Endometrium (tissue), 2 donors: ENCODE data around the gene DNAJC15.
A peak's percentile ranks its signal among the peaks of the same experiment; 100 is the strongest.
"Not testable (repeated sequence)": the region's sequence is repeated elsewhere in the genome, so short reads cannot be mapped to it uniquely, and the experiment has no call there.

Experiments used
- FAIRE-seq: peaks from 2 replicates; lab custom pipeline; 2012; peaks lifted over from hg19 to GRCh38; lab: Jason Lieb, UNC
- donor health status: control.
- donor health status: control.

Gene DNAJC15

DNA sequence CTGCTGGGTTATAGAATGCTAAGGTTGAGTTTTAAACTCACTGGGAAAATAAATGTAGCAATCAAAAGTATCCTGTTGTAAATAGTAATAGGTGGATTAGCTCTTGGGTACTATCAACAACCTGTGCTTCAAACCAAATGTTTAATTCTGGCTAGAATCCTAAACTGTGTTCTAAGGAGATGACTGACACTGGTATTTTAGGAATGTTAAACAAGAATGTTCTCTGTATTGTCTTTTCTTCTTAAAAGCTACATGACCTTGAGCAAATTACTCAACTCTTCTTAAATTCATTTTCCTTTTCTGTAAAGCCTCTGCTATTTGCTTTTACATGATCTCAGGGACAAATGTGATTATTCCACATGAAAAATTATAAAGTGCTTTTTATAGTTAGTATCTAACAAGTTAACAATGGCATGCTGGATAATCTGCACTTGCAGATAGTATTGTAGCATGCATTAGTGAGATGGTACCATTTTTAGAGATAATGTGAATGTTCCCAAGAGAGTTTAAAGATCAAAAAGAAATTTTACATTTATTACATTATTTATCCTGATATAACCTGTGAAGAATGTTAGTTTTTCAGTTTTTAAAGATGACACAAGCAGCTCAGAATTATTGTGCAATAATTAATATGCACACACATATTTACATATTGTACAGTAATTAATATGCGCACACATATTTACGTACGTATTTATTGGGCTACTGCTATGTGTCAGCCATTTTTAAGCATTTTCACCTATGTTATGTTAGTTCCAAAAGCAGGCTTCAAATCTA is 17.7 kb upstream of the DNAJC15 start:
- FAIRE-seq: no peak

DNA sequence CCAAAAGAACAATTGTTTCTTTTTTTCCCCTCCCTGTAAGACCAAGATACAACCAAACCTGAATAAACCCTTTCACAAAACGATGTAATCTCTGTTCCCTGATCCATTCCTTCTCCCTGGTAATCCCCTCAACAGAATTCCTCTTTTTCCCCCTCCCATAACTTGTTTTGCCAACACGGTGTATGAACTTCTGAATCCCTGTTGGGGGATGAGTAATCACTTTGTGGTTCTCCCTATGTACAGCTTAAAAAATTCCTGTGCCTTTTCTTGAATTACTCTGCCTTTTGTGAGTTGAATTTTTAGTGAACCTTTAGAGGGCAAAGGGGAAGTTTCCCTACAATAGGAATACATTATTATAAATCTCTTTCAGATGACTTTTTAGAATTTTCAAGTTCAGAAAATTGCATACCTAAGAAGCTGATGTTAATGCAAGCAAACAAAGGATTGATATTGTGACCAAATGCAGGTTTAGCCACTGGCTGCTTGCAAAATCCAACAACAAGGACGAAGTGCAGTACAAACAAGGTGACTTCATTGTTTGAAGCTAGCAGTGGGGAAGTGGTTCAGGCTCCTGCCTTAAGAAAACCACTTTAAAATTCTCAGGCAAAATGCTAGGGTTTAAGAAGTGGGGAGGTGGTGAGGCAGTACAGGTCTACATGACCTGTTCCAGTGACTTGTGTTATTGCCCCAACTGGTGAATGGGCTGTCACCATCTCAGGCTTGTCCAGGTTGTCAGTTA is 16.3 kb upstream of the DNAJC15 start:
- FAIRE-seq: no peak

DNA sequence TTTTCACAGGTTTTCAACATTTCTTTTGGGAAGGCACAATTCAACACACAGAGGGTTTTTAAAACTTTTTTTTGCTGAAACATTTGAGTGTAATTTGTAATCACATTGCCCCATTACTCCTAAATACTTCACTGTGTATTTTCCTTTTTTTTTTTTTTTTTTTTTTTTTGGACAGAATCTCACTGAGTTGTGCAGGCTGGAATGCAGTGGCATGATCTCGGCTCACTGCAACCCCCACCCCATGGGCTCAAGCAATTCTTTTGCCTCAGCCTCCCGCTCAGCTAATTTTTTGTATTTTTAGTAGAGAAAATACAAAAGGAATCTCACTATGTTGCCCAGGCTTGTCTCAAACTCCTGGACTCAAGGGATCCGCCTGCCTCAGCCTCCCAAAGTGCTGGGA is 14.8 kb upstream of the DNAJC15 start:
- no peak for FAIRE-seq

DNA sequence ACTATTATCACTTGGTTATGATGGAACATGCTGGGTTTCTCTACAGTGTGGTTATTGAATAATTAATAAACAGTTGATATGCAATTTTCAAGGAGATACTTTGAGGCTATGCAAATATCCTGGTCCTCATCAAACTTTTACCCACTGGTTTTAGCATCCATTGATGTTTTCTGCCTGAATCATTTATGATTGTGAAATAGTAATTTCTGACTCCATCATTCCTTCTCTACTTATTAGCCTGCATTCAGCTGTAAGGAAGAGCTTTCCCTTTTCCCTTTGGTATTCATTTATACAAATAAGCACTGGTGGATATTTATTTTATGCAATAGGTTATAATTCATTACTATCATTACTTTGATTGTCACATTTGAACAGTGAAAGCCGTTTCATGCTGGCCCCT is 13.9 kb upstream of the DNAJC15 start:
- FAIRE-seq: no peak

DNA sequence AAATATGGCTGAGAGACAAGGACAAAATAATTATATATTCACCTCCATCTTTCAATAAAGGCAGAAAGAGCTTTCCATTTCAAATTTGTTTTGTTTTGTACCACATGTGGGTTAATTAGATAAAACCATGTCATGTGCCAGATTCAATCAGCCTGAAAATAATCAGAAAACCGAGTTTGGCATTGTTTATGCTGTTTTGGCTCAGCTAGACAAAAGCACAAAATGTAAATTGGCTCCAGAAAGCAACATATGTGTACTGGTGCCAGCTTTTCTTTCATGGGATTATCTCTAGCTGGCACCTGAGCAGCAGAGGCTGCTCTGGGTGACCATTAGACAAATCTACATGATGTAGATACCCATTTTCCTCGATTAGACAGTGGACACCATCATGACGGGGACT is 9.2 kb upstream of the DNAJC15 start:
- FAIRE-seq: no peak

DNA sequence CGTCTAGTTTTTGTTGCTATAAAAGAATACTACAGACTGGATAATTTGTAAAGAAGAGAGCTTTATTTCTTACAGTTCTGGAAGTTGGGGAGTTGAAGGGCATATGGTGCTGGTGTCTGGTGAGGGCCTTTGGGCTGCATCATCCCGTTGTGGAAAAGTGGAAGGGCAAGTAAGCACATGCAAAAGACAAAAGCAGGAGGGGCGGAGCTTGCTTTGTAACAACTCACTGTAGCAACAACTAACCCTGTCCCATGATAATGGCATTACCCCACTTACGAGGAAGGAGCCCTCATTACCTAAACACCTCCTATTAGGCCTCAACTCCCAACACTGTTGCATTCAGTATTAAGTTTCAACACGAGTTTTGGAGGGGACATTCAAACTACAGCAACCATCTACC is 7.2 kb upstream of the DNAJC15 start:
- FAIRE-seq: no peak

DNA sequence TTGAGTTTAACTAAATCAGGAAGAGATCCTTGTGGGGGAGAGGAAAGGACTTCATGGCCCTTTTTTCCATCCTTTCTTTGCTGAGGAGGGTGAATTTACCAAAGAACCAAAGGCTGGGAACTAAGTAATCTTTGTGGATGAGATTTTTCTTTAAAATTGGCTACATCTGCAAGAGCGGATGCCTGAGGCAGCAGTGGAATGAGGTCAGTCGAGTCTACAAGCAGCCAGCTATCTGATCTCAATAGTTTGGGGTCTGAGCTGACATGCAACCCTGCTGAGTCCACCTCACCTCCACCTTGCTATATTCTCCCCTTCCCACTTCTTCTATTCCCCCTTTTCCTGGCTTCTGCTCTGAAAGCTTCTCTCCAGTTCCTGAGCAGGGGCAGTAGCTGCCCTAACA is 3.6 kb upstream of the DNAJC15 start:
- no peak for FAIRE-seq

DNA sequence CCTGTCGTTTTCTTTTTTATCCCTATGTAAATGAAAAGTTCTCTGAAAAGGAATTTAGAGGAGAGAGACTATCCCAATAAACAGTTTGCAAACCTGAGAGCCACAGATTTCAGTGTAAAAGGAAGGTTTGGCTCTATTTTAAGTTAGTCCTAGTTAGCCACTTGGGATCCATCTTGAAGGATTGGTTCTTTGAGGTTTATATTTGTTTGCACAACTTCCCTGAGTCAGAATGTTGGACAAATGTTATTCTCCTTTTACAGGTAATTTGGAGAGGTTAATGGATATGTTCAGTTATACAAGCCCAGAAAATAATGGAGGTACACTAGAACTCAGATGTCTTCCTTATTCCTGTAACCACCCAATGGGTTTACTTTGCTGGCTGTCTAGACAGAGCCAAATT is 2.6 kb upstream of the DNAJC15 start:
- no peak for FAIRE-seq

DNA sequence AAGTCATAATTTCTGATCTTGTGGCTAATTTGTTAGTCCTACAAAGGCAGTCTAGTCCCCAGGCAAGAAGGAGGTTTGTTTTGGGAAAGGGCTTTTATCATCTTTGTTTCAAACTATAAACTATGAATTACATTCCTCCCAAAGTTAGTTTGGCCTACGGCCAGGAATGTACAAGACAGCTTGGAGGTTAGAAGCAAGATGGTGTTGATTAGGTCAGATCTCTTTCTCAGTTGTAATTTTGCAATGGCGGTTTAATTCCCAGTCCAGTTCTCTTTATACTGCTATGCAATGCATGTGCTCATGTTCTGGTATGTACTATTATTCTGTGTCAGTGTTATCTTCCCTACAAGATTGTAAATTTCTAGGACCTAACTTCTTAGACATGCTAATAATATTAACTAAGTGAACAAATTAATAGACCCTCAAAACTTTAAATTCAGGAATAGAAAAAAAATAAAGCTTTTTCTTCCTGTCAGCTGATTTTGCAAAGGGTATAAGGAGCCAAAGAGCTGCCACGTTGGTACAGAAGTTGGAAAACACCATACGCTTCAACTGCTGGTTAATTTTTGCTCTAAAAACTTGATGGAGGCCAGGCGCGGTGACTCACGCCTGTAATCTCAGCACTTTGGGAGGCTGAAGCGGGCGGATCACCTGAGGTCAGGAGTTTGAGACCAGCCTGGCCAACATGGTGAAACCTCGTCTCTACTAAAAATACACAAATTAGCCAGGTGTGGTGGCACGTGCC is 1.3 kb upstream of the DNAJC15 start:
- FAIRE-seq: peak; percentile 94

DNA sequence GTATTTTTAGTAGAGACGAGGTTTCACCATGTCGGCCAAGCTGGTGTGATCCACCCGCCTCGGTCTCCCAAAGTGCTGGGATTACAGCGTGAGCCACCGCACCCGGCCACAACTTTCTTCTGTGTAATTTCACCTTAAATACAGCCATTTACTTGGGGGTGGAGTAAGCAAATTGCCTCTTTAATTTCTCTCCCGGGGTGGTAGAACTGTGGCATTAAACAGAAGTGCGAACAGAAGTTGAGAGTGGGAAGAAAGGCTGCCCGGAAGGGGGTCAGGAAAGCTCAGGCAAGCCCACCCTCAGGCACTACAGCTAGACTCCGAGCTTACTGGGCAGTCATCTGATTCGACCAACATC is 475 bp upstream of the DNAJC15 start:
- FAIRE-seq: no peak

DNA sequence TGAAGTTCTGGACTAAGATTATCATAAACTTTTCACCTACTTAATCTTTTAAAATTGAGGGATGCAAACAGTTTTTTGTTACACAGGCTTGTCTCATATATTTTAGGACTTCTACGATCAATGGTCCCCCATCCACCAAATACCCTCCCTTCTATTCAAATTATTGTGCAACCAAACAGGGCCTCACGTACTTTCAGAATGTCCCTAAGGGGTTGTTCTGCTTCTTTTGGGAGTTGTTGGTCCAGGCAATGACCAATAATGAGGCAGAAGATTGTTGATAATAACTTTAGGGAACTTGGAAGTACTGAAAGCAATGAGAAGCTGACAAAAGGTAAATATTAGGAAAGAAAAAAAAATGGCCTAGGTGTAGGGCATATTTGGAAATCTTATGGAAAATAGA is 2.9 kb downstream of the DNAJC15 start:
- FAIRE-seq: no peak

DNA sequence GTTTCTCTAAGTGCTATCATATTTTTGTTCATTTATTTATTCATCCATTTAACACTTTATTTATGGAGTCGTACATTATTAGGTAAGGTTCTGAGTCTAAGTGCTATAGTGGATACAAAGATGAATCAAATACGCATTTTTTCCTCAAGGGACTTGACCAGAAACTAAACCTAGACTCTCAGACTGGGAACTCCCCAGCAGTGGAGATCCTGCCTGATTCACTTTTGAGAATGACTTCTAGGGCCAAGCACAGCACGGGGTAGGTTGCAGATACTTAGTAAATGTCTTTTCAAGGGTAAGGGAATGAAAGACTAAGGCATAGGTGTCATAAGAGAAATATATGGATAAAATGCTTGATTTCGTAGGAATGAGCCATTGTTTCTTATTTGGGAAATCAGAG is 7.2 kb downstream of the DNAJC15 start:
- no peak for FAIRE-seq

DNA sequence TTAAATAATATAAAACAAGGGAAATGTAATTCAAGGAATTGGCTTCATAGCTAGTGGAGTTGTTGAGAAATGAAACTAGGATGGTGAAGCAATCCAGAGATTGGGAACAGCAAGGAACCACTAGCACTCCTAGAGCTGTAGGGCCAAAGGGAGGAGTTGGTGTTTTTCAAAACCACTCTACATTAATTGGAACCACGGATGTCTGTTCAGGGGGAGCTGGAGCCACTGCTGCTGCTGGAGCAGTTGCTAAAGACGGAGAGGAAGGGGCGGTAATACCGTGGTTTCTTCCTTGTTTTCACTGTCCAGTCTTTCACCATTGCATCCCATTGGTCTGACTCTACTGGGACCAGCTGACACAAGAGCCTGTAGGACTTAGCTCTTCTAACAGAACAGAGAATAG is 8.5 kb downstream of the DNAJC15 start:
- FAIRE-seq: no peak

DNA sequence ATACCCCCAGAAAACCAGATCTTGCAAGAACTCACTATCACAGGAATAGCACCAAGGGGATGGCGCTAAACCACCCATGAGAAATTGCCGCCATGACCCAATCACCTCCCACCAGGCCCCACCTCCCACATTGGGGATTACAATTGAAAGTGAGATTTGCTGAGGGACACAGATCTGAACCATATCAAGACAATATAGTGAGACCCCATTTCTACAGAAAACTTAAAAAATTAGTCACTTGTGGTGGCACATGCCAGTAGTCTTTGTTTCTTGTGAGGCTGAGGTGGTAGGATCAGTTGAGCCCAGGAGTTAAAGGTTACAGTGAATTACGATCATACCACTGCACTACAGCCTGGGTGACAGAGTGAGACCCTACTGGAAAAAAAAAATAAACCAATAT is 9.7 kb downstream of the DNAJC15 start:
- no peak for FAIRE-seq

DNA sequence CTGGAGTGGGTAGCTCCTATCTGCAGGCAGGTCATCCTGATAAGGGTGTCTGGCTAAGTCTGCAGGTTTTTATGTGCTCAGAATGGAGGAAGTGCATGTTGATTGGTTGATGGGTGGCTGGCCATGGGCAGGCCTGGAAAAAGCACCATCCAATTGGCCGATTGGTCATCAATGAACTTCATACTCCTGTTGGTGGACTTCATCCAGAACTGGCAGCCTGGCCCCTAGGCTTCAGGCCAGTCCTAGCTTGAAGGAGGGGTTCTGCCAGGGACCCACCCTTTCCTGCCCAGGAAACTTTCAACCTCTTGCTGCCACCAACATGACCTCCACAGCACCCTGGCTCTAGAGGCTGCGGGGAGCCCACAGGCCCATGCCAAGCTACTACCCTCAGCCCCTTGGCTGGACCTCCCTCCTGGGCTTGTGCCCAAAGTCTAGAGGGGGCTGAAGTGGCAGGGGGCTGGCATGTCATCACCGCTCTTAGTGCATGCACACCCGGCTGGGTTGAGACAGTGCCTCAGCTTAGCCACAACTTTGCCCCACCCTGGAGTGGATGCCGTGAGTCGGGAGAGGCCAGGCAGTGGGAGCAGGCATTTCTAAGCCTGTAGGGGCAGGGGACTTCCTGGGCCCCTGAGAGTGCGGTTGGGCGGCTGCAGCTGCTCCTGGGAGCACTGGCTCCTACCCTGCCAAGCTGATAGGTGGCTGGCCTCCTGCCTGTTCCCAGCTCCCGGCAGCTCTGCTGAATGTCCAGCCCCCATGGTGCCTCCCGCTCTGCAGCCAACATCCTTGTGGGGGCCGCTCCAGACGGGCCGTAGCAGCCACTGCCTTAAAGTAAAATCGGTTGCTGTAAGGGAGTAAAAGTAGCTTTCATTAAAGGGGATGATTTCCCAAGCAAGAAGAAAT is 13.2 kb downstream of the DNAJC15 start:
- no peak for FAIRE-seq

DNA sequence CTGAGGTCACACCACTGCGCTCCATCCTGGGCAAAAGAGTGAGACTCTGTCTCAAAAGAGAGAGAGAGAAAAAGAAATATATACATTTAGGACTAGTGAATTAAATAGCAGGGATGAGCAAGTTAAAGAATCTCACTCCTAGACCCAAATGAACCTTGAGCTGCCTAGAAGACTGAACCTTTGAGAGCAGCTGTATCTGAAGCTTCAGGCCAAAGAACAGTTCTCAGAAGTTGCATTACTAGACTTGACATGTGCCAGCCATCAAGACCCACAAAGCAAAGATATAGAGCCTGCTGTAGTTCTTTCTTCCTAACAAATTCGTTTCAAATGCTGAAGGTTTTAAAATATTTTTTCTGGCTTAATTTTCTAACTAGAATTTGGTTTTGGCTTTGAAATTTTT is 16.6 kb downstream of the DNAJC15 start:
- no peak for FAIRE-seq

DNA sequence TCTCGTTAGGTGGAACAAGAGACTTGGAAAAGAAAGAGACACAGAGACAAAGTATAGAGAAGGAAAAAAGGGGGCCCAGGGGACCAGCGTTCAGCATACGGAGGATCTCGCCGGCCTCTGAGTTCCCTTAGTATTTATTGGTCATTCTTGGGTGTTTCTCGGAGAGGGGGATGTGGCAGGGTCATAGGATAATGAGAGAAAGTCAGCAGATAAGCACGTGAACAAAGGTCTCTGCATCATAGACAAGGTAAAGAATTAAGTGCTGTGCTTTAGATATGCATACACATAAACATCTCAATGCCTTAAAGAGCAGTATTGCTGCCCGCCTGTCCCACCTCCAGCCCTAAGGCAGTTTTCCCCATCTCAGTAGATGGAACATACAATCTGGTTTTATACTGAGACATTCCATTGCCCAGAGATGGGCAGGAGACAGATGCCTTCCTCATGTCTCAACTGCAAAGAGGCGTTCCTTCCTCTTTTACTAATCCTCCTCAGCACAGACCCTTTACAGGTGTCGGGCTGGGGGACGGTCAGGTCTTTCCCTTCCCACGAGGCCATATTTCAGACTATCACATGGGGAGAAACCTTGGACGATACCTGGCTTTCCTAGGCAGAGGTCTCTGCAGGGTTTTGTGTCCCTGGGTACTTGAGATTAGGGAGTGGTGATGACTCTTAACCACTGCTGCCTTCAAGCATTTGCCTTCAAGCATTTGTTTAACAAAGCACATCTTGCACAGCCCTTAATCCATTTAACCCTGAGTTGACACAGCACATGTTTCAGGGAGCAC is 17.4 kb downstream of the DNAJC15 start:
- not testable (repeated sequence) for FAIRE-seq

DNA sequence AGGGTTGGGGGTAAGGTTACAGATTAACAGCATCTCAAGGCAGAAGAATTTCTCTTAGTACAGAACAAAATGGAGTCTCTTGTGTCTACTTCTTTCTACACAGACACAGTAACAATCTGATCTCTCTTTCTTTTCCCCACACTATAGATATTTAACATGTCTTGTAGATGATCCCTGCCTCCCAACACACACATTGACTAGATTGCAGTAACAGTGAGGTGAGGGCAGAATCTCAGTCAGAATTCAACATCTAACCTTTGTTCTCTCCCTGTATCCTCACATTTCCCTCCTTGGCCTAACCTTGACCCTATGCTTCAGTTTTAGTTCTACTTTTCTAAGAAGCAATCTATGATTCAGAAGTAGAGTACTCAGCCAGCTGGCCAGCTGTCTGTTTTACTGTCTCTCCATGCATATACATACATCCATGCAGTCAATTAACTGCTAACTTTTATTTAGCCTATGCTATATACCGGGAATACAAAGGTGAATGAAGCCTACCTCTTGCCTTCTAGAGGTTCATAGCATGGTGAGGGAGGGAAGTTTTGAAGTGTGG is 18.1 kb downstream of the DNAJC15 start:
- FAIRE-seq: no peak

DNA sequence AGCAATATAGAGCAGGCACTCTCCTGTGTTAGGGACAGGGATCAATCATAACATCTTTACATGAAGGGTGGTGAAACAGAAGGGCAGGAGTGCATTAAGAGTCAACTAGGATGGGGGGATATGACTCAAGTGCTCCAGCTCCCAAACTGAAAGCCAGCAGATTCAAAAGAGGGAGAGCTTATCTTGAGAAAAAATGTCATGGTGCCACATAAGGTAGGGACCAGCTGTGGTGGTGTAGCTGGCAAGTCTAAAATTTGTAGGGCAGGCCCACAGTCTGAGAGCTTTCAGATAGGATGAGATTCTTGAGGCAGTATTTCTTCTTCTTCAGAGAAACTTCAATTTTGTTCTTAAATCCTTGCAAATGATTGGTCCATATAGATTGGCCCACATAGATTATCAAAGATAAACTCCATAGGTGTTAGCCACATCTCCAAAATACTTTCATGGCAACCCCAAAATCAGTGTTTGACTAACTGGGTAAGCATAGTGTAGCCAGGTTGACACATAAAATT is 19.1 kb downstream of the DNAJC15 start:
- FAIRE-seq: no peak

DNA sequence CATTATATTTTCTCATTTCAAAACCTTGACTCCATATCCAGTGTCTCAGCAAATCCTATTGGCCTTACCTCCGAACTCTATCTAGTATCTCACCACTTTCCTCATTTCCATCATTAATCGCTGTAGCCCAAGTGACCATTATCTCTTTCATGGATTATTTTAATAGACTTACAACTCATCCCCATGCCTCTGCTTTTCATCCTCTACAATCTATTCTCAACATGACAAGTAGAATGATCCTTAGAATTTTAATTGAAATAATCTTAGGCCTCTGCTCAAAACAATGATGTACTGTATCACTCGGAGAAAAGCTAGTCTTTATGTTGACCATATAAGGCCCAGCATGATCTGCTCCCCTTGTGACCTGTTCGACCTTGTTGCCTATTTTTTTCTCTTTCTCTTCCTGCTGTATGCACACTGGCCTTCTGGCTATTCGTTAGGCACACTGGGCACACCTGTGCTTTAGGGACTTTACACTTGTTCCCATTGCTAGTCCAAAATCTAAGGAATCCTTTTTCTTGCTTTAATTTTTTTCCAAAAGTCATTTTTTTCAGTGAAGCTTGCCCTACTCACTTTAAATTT is 21.4 kb downstream of the DNAJC15 start:
- FAIRE-seq: no peak
